ENCODE results near the gene MIDN. TPM values are rescaled to one million over a fixed set of nuclear protein-coding genes. Genes with fewer than 3 reads are reported as not detected.

Gene MIDN
- total and polyA plus RNA-seq, 3 experiments from 2014 or later, result 14.6 to 45.3 (median 39.8) TPM

DNA sequence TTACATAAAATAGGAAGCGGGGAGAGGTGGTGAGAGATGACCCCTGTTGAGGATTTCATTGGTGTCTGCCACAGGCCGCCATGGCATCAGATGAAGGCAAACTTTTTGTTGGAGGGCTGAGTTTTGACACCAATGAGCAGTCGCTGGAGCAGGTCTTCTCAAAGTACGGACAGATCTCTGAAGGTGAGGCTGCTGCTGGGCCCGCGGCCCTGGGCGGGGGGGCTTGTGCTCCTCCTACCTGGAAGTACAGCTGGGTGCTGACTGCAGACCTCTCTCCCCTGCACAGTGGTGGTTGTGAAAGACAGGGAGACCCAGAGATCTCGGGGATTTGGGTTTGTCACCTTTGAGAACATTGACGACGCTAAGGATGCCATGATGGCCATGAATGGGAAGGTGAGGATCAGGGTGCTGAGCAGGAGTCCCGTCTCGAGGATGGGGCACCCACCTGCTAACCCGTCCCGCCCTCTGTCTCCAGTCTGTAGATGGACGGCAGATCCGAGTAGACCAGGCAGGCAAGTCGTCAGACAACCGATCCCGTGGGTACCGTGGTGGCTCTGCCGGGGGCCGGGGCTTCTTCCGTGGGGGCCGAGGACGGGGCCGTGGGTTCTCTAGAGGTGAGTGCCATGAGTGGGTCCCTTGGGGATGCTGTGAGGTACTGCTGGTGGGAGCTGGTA, 22.6 kb downstream of the MIDN start:
- peaks cover 14 to 51% (median 17%) of the 10 kb centered on the region in 3 donors for H3K36me3 Mint-ChIP-seq
- peaks cover 0 to 10% of the 10 kb centered on the region in 2 donors for H3K27me3 Mint-ChIP-seq
- POLR2A ChIA-PET, result interaction anchor here (3.5 kb wide), 1 partner anchor 27 kb away, joined by 17 read pairs; no protein-coding TSS in a partner anchor
- Histone ChIP-seq H3K4me3 (ENCODE audit: low read length) (peak overlapping the region; percentile 99), H3K9me3 (ENCODE audit: low read length) (no peaks in the 10 kb centered on the region), H3K36me3 (ENCODE audit: insufficient read depth, low read length) (peaks cover 42% of the 10 kb centered on the region), H3K27me3 (ENCODE audit: insufficient read depth, low read length, poor library complexity, severe bottlenecking) (no peaks in the 10 kb centered on the region), H3K4me1 (ENCODE audit: insufficient read depth, low read length) (peaks cover 76% of the 10 kb centered on the region), H3K27ac (ENCODE audit: low read depth, low read length) (peak overlapping the region; percentile 90)
- peak overlapping the region; percentile 86 to 98 (median 93) for H3K27ac Mint-ChIP-seq
- peak overlapping the region; percentile 86 to 92 (median 87) for H3K4me3 Mint-ChIP-seq
- no peak for DNase-seq
- peaks cover 51 to 71% (median 55%) of the 10 kb centered on the region in 3 donors for H3K4me1 Mint-ChIP-seq
- CTCF ChIA-PET, result interaction anchor here (1.9 kb wide), 1 partner anchor 26 kb away, joined by 7 read pairs; no protein-coding TSS in a partner anchor
- H3K9me3 Mint-ChIP-seq, result no peaks in the 10 kb centered on the region

GRCh38 chr19:1271528-1272422, 23.4 kb downstream of the MIDN start:
- H3K27ac Mint-ChIP-seq, result peak overlapping the region; percentile 86 to 98 (median 93)
- H3K27me3 Mint-ChIP-seq, result peaks cover 0 to 10% of the 10 kb centered on the region in 2 donors
- Histone ChIP-seq H3K4me3 (ENCODE audit: low read length) (peak overlapping the region; percentile 99), H3K4me1 (ENCODE audit: insufficient read depth, low read length) (peaks cover 82% of the 10 kb centered on the region), H3K36me3 (ENCODE audit: insufficient read depth, low read length) (peaks cover 42% of the 10 kb centered on the region), H3K27me3 (ENCODE audit: insufficient read depth, low read length, poor library complexity, severe bottlenecking) (no peaks in the 10 kb centered on the region), H3K9me3 (ENCODE audit: low read length) (no peaks in the 10 kb centered on the region), H3K27ac (ENCODE audit: low read depth, low read length) (peak overlapping the region; percentile 54)
- peaks cover 55 to 74% (median 60%) of the 10 kb centered on the region in 3 donors for H3K4me1 Mint-ChIP-seq
- ChIA-PET CTCF (interaction anchor here (1.0 to 1.9 kb wide), 3 partner anchors 18 to 28 kb away, joined by 3 to 7 read pairs (median 4); no protein-coding TSS in a partner anchor), POLR2A (interaction anchor here (0.9 to 3.5 kb wide), 2 partner anchors 19 to 27 kb away, joined by 5 to 17 read pairs; no protein-coding TSS in a partner anchor)
- H3K9me3 Mint-ChIP-seq, result no peaks in the 10 kb centered on the region
- H3K4me3 Mint-ChIP-seq, result peak overlapping the region; percentile 86 to 92 (median 87)
- DNase-seq, result no peak
- peaks cover 14 to 52% (median 17%) of the 10 kb centered on the region in 3 donors for H3K36me3 Mint-ChIP-seq

DNA sequence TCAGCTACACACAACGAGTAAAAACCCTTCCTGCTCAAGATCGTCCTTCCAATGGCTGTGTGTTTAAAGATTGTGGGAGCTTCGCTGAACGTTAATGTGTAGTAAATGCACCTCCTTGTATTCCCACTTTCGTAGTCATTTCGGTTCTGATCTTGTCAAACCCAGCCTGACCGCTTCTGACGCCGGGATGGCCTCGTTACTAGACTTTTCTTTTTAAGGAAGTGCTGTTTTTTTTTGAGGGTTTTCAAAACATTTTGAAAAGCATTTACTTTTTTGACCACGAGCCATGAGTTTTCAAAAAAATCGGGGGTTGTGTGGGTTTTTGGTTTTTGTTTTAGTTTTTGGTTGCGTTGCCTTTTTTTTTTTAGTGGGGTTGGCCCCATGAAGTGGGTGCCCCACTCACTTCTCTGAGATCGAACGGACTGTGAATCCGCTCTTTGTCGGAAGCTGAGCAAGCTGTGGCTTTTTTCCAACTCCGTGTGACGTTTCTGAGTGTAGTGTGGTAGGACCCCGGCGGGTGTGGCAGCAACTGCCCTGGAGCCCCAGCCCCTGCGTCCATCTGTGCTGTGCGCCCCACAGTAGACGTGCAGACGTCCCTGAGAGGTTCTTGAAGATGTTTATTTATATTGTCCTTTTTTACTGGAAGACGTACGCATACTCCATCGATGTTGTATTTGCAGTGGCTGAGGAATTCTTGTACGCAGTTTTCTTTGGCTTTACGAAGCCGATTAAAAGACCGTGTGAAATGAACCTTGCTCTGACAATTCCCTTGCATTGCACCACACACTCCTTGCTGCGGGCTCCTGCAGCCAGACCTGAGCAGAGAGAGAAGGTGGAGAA, 24.3 kb downstream of the MIDN start:
- Mint-ChIP-seq H3K27me3 (peaks cover 0 to 10% of the 10 kb centered on the region in 2 donors), H3K9me3 (no peaks in the 10 kb centered on the region), H3K36me3 (peaks cover 14 to 55% (median 19%) of the 10 kb centered on the region in 3 donors), H3K4me3 (peak overlapping the region; percentile 26 to 87 (median 56)), H3K4me1 (peaks cover 53 to 71% (median 56%) of the 10 kb centered on the region in 3 donors), H3K27ac (peak overlapping the region in 7 of 8 donors; percentile 17 to 98 (median 72))
- Histone ChIP-seq H3K36me3 (ENCODE audit: insufficient read depth, low read length) (peaks cover 42% of the 10 kb centered on the region), H3K9me3 (ENCODE audit: low read length) (no peaks in the 10 kb centered on the region), H3K27ac (ENCODE audit: low read depth, low read length) (peak overlapping the region; percentile 4), H3K27me3 (ENCODE audit: insufficient read depth, low read length, poor library complexity, severe bottlenecking) (no peaks in the 10 kb centered on the region), H3K4me3 (ENCODE audit: low read length) (no peak overlapping the region), H3K4me1 (ENCODE audit: insufficient read depth, low read length) (peaks cover 80% of the 10 kb centered on the region)
- POLR2A ChIA-PET, result interaction anchor here (0.9 to 3.5 kb wide), 3 partner anchors 9 to 28 kb away, joined by 4 to 17 read pairs (median 5); no protein-coding TSS in a partner anchor
- CTCF ChIA-PET, result interaction anchor here (1.0 to 1.9 kb wide), 5 partner anchors 11 to 29 kb away, joined by 3 to 15 read pairs (median 4); no protein-coding TSS in a partner anchor
- DNase-seq, result no peak

- no peak for DNase-seq
- Mint-ChIP-seq H3K4me1 (peaks cover 53 to 66% (median 55%) of the 10 kb centered on the region in 3 donors), H3K27me3 (peaks cover 0 to 10% of the 10 kb centered on the region in 2 donors), H3K4me3 (peak overlapping the region; percentile 43 to 87 (median 69)), H3K36me3 (peaks cover 14 to 58% (median 19%) of the 10 kb centered on the region in 3 donors), H3K9me3 (no peaks in the 10 kb centered on the region), H3K27ac (peak overlapping the region; percentile 54 to 98 (median 82))
- H3K27ac ChIP-seq (ENCODE audit: low read depth, low read length), result peak overlapping the region; percentile 92
- CTCF ChIA-PET, result interaction anchor here (0.9 to 1.7 kb wide), 3 partner anchors 10 to 29 kb away, joined by 3 to 15 read pairs (median 3); no protein-coding TSS in a partner anchor
- peaks cover 72% of the 10 kb centered on the region for H3K4me1 ChIP-seq (ENCODE audit: insufficient read depth, low read length)
- peaks cover 42% of the 10 kb centered on the region for H3K36me3 ChIP-seq (ENCODE audit: insufficient read depth, low read length)
- H3K9me3 ChIP-seq (ENCODE audit: low read length), result no peaks in the 10 kb centered on the region
- no peak overlapping the region for H3K4me3 ChIP-seq (ENCODE audit: low read length)
- H3K27me3 ChIP-seq (ENCODE audit: insufficient read depth, low read length, poor library complexity, severe bottlenecking), result no peaks in the 10 kb centered on the region
- POLR2A ChIA-PET, result interaction anchor here (0.8 to 3.5 kb wide), 3 partner anchors 10 to 29 kb away, joined by 4 to 17 read pairs (median 4); no protein-coding TSS in a partner anchor
These were observed 25.1 kb downstream of the MIDN start for GRCh38 chr19:1273263-1274041.

GRCh38 chr19:1274081-1274851, 25.9 kb downstream of the MIDN start:
- ChIA-PET CTCF (interaction anchor here (0.9 to 1.7 kb wide), 3 partner anchors 11 to 30 kb away, joined by 3 to 15 read pairs (median 3); no protein-coding TSS in a partner anchor), POLR2A (interaction anchor here (0.8 to 3.5 kb wide), 3 partner anchors 10 to 30 kb away, joined by 4 to 17 read pairs (median 4); no protein-coding TSS in a partner anchor)
- H3K4me1 ChIP-seq (ENCODE audit: insufficient read depth, low read length), result peaks cover 67% of the 10 kb centered on the region
- Mint-ChIP-seq H3K27me3 (peaks cover 0 to 10% of the 10 kb centered on the region in 2 donors), H3K27ac (peak overlapping the region; percentile 35 to 98 (median 81)), H3K4me1 (peaks cover 49 to 59% (median 50%) of the 10 kb centered on the region in 3 donors), H3K4me3 (peak overlapping the region in 6 of 7 donors; percentile 13 to 87 (median 65)), H3K9me3 (no peaks in the 10 kb centered on the region), H3K36me3 (peaks cover 14 to 65% (median 19%) of the 10 kb centered on the region in 3 donors)
- no peaks in the 10 kb centered on the region for H3K27me3 ChIP-seq (ENCODE audit: insufficient read depth, low read length, poor library complexity, severe bottlenecking)
- H3K9me3 ChIP-seq (ENCODE audit: low read length), result no peaks in the 10 kb centered on the region
- peaks cover 49% of the 10 kb centered on the region for H3K36me3 ChIP-seq (ENCODE audit: insufficient read depth, low read length)
- DNase-seq, result no peak
- H3K4me3 ChIP-seq (ENCODE audit: low read length), result no peak overlapping the region
- H3K27ac ChIP-seq (ENCODE audit: low read depth, low read length), result peak overlapping the region; percentile 92

- DNase-seq, result peak in 1 of 5 donors; percentile 63
- Histone ChIP-seq H3K4me3 (ENCODE audit: low read length) (peak overlapping the region; percentile 49), H3K27ac (ENCODE audit: low read depth, low read length) (peak overlapping the region; percentile 92), H3K36me3 (ENCODE audit: insufficient read depth, low read length) (peaks cover 51% of the 10 kb centered on the region), H3K4me1 (ENCODE audit: insufficient read depth, low read length) (peaks cover 66% of the 10 kb centered on the region), H3K27me3 (ENCODE audit: insufficient read depth, low read length, poor library complexity, severe bottlenecking) (no peaks in the 10 kb centered on the region), H3K9me3 (ENCODE audit: low read length) (no peaks in the 10 kb centered on the region)
- CTCF ChIA-PET, result interaction anchor here (1.0 to 1.8 kb wide), 3 partner anchors 9 to 31 kb away, joined by 6 to 15 read pairs (median 12); no protein-coding TSS in a partner anchor
- peak overlapping the region in 3 of 8 donors; percentile 70 to 98 (median 78) for H3K27ac Mint-ChIP-seq
- H3K4me1 Mint-ChIP-seq, result peaks cover 51 to 62% (median 53%) of the 10 kb centered on the region in 3 donors
- H3K4me3 Mint-ChIP-seq, result peak overlapping the region in 4 of 7 donors; percentile 50 to 82 (median 72)
- POLR2A ChIA-PET, result interaction anchor here (0.8 to 1.8 kb wide), 9 partner anchors 9 to 205 kb away, joined by 3 to 18 read pairs (median 3); a partner anchor contains a TSS
- H3K9me3 Mint-ChIP-seq, result no peaks in the 10 kb centered on the region
- peaks cover 14 to 68% (median 20%) of the 10 kb centered on the region in 3 donors for H3K36me3 Mint-ChIP-seq
- peaks cover 0 to 10% of the 10 kb centered on the region in 2 donors for H3K27me3 Mint-ChIP-seq
These were observed 26.5 kb downstream of the MIDN start for GRCh38 chr19:1274852-1275259.

Measured in CD8-positive, alpha-beta memory T cell (primary cell).